ENCODE results near the gene PTH2.
"Not testable (repeated sequence)": the region's sequence is repeated elsewhere in the genome, so short reads cannot be mapped to it uniquely, and the experiment has no call there.

The PTH2 gene

GRCh38 chr19:49378512-49378911 is 44.7 kb downstream of the PTH2 start:
- DNase-seq (ENCODE audit: low read depth), result no peak

GRCh38 chr19:49374665-49375434 is 48.4 kb downstream of the PTH2 start:
- no peak for DNase-seq (ENCODE audit: low read depth)

- not testable (repeated sequence) for DNase-seq (ENCODE audit: low read depth)
Observed at GRCh38 chr19:49373174-49373573, 50.1 kb downstream of the PTH2 start.

Data from fibroblast of gingiva (primary cell).